Chondrocyte (in vitro differentiated cells): ENCODE results near the gene LUZP2. TPM values are rescaled to one million over a fixed set of nuclear protein-coding genes. Genes with fewer than 3 reads are reported as not detected.

Experiments used
- DNase-seq: peaks from one replicate; pipeline ENCODE4 v3.0.0; 2021; ENCODE audit warnings: mixed read lengths, low spot score
- H3K27ac Mint-ChIP-seq: one replicate; pipeline ENCODE4 v1.8.0; 2021; ENCODE audit warnings: mild to moderate bottlenecking, moderate library complexity, mixed read lengths; ENCODE audit not compliant: unreplicated experiment
- H3K27me3 Mint-ChIP-seq: 2 replicates; pipeline ENCODE4 v1.8.0; 2021; ENCODE audit warnings: low read depth, mixed read lengths
- H3K36me3 Mint-ChIP-seq: 2 replicates; pipeline ENCODE4 v1.8.0; 2021; ENCODE audit warnings: low read depth, mixed read lengths
- H3K4me1 Mint-ChIP-seq: 2 replicates; pipeline ENCODE4 v1.8.0; 2021; ENCODE audit warnings: low read depth, mild to moderate bottlenecking, mixed read lengths
- H3K4me3 Mint-ChIP-seq: one replicate; pipeline ENCODE4 v1.8.0; 2021; ENCODE audit warnings: mild to moderate bottlenecking, moderate library complexity, mixed read lengths; ENCODE audit not compliant: unreplicated experiment
- H3K9me3 Mint-ChIP-seq: 2 replicates; pipeline ENCODE4 v1.8.0; 2021; ENCODE audit warnings: low read depth, mixed read lengths
- total RNA-seq: library from RNA; stranded (reverse); gene quantifications from 3 replicates; pipeline ENCODE4 v1.2.1, GENCODE V29; 2021
- TF ChIP-seq, protein P1 (sequence below): fragments of 200-600 bp; sonication (generic); IDR thresholded peaks from 2 replicates; pipeline ENCODE4 v1.5.0; 2021; ENCODE audit warnings: antibody characterized with exemption, mild to moderate bottlenecking, moderate library complexity

The LUZP2 gene
- total RNA-seq, 1 donor from 2014 or later, result 13.9 TPM

DNA sequence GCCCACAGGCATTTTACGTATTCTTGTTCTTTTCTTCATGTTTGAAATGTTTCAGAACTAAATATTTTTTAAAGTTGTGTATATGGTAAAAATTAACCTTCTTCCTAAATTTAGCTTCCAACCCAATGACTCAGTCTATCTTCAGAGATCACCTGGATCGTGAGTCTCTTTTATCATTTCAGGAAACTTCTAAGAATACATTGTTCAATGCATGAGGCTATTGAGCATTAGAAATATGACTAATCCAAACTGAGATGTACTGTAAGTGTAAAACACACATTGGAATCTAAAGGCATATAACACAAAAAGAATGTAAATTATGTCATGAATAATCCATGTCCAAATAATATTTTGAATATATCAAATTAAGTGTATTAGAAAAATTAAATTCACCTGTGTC, 265.2 kb downstream of the LUZP2 start:
- TF ChIP-seq, protein P1, sequence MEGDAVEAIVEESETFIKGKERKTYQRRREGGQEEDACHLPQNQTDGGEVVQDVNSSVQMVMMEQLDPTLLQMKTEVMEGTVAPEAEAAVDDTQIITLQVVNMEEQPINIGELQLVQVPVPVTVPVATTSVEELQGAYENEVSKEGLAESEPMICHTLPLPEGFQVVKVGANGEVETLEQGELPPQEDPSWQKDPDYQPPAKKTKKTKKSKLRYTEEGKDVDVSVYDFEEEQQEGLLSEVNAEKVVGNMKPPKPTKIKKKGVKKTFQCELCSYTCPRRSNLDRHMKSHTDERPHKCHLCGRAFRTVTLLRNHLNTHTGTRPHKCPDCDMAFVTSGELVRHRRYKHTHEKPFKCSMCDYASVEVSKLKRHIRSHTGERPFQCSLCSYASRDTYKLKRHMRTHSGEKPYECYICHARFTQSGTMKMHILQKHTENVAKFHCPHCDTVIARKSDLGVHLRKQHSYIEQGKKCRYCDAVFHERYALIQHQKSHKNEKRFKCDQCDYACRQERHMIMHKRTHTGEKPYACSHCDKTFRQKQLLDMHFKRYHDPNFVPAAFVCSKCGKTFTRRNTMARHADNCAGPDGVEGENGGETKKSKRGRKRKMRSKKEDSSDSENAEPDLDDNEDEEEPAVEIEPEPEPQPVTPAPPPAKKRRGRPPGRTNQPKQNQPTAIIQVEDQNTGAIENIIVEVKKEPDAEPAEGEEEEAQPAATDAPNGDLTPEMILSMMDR, result no peak
- no peaks in the 10 kb centered on the region for H3K36me3 Mint-ChIP-seq
- no peaks in the 10 kb centered on the region for H3K9me3 Mint-ChIP-seq
- no peak for DNase-seq
- H3K27ac Mint-ChIP-seq, result no peak overlapping the region
- no peak overlapping the region for H3K4me3 Mint-ChIP-seq
- H3K27me3 Mint-ChIP-seq, result no peaks in the 10 kb centered on the region
- no peaks in the 10 kb centered on the region for H3K4me1 Mint-ChIP-seq

DNA sequence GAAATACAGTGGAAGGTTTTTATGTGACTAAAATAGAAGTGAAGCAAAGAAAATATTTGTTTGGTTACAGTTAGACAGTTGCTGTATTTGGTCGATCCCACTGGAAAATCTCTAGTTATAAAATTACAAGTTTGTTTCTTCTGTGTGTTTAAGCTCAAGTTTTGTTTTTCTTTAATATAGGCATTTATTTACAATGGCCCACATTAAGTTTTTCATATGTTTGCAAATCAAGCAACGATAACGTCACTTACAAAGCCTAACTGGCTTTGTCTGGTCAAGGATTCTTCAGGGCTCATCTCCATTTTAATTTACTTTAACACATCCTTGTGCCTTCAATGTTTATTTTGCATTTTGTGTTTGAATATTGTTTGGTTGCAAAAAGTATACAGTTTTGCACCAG, 270.6 kb downstream of the LUZP2 start:
- no peaks in the 10 kb centered on the region for H3K36me3 Mint-ChIP-seq
- no peaks in the 10 kb centered on the region for H3K27me3 Mint-ChIP-seq
- TF ChIP-seq, protein P1, result no peak
- no peak for DNase-seq
- no peak overlapping the region for H3K4me3 Mint-ChIP-seq
- no peak overlapping the region for H3K27ac Mint-ChIP-seq
- no peaks in the 10 kb centered on the region for H3K4me1 Mint-ChIP-seq
- peaks cover under 1% of the 10 kb centered on the region for H3K9me3 Mint-ChIP-seq

DNA sequence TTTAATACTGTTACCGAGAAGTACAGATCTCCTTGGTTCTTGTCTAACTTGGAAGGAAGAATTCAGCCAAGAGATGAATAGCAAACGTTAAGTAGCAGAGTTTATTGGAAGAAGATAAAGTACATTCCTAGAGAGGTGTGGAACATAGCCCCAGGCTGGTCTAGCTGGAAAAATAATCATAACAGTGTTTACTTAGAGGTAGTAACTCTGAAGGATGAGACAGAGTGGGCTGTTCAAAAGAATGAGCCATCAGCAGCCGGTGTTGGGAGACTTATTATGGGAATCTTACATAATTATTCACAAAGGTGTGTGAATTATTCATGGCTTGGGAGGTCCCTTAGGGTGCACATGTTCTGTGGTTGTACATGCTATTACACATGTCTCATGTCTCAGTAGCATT, 276.5 kb downstream of the LUZP2 start:
- Mint-ChIP-seq H3K36me3 (peaks cover 3% of the 10 kb centered on the region), H3K27me3 (no peaks in the 10 kb centered on the region), H3K4me1 (no peaks in the 10 kb centered on the region), H3K9me3 (peaks cover 9% of the 10 kb centered on the region), H3K27ac (no peak overlapping the region), H3K4me3 (no peak overlapping the region)
- TF ChIP-seq, protein P1, result no peak
- no peak for DNase-seq

DNA sequence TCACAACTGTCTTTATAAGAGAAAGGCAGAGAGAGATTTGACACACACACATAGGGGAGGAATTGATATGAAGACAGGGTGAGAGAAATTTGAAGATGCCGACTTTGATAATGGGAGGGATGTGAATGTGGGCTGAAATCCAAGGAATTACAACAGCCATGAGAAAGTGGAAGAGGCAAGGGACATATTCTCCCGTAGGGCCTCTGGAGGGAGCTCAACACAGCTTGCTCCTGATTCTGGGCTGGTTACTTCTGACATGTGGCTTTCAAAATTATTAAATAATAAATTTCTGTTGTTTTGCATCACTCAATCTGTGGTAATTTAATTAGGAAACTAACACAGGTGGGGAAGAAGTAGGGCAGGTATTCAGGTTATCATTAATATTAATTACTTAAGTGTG, 282.9 kb downstream of the LUZP2 start:
- H3K4me1 Mint-ChIP-seq, result no peaks in the 10 kb centered on the region
- TF ChIP-seq, protein P1, result peak; percentile 27
- no peak overlapping the region for H3K4me3 Mint-ChIP-seq
- H3K27ac Mint-ChIP-seq, result no peak overlapping the region
- no peaks in the 10 kb centered on the region for H3K9me3 Mint-ChIP-seq
- no peak for DNase-seq
- no peaks in the 10 kb centered on the region for H3K36me3 Mint-ChIP-seq
- peaks cover 2% of the 10 kb centered on the region for H3K27me3 Mint-ChIP-seq

DNA sequence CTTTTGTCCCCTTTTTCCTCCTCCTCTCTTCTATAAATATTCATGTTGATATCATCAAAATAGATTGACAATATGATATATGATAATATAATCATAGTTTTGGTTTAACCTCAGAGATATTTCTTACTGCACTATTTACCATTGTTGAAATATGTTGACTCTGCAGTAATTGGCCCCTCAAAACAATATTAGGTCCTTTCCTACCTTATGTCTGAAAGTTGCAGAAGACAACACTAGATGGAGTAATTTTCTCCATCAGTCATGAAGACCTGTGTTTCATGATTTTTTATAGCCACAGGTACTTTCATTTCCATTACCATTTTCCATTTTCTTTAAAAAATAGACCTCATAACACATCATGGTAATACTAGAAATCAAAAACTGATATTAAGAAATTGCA, 284.4 kb downstream of the LUZP2 start:
- no peaks in the 10 kb centered on the region for H3K36me3 Mint-ChIP-seq
- H3K4me1 Mint-ChIP-seq, result no peaks in the 10 kb centered on the region
- no peak for DNase-seq
- H3K27ac Mint-ChIP-seq, result no peak overlapping the region
- no peak overlapping the region for H3K4me3 Mint-ChIP-seq
- H3K9me3 Mint-ChIP-seq, result no peaks in the 10 kb centered on the region
- TF ChIP-seq, protein P1, result peak; percentile 26
- H3K27me3 Mint-ChIP-seq, result peaks cover 4% of the 10 kb centered on the region
